CD8-positive, alpha-beta memory T cell (primary cell): ENCODE measurements around the gene TPSD1. TPM values are rescaled to one million over a fixed set of nuclear protein-coding genes. Genes with fewer than 3 reads are reported as not detected.
"Not testable (repeated sequence)": the region's sequence is repeated elsewhere in the genome, so short reads cannot be mapped to it uniquely, and the experiment has no call there.

Experiments used
- CTCF ChIA-PET: fragments of 350-600 bp; sonication (Branson Sonifier 250); formaldehyde crosslinking; loops from one replicate; lab custom pipeline; 2021; ENCODE audit warnings: antibody characterized with exemption; lab: Charles Lee
- POLR2A ChIA-PET: fragments of 350-600 bp; sonication (Branson Sonifier 250); formaldehyde crosslinking; loops from one replicate; lab custom pipeline; 2021; ENCODE audit warnings: antibody characterized with exemption; lab: Charles Lee
- DNase-seq, 5 donors: peaks; one replicate each; pipeline versions ENCODE4 v3.0.0 to v3.0.0-alpha.2; 2020 to 2022; ENCODE audit warnings: mixed read lengths in 1 of 5
- H3K27ac ChIP-seq: one replicate; pipeline ENCODE4 v1.7.0; 2013; ENCODE audit warnings: low read depth, mild to moderate bottlenecking, low read length, moderate library complexity
- H3K27me3 ChIP-seq: 2 replicates; pipeline ENCODE4 v1.7.0; 2013; ENCODE audit warnings: low read length, mild to moderate bottlenecking; ENCODE audit not compliant: insufficient read depth, poor library complexity, severe bottlenecking
- H3K36me3 ChIP-seq: 2 replicates; pipeline ENCODE4 v1.7.0; 2013; ENCODE audit warnings: mild to moderate bottlenecking, low read length, moderate library complexity; ENCODE audit not compliant: insufficient read depth
- H3K4me1 ChIP-seq: 2 replicates; pipeline ENCODE4 v1.7.0; 2013; ENCODE audit warnings: mild to moderate bottlenecking, low read length, moderate library complexity; ENCODE audit not compliant: insufficient read depth
- H3K4me3 ChIP-seq: 2 replicates; pipeline ENCODE4 v1.7.0; 2013; ENCODE audit warnings: mild to moderate bottlenecking, low read length
- H3K9me3 ChIP-seq: 2 replicates; pipeline ENCODE4 v1.7.0; 2013; ENCODE audit warnings: mild to moderate bottlenecking, low read length
- H3K27ac Mint-ChIP-seq, 8 donors: one replicate each; pipeline ENCODE4 v1.8.0; 2020 to 2021; ENCODE audit warnings: mixed read lengths in 8 of 8, mild to moderate bottlenecking in 6 of 8, inconsistent platforms in 3 of 8, moderate library complexity in 3 of 8
- H3K27me3 Mint-ChIP-seq, 2 donors: one replicate each; pipeline ENCODE4 v1.8.0; 2020 to 2021; ENCODE audit warnings: mixed read lengths in 2 of 2, mild to moderate bottlenecking in 1 of 2, moderate library complexity in 1 of 2
- H3K36me3 Mint-ChIP-seq, 3 donors: one replicate each; pipeline ENCODE4 v1.8.0; 2020 to 2021; ENCODE audit warnings: mixed read lengths in 3 of 3, inconsistent platforms in 1 of 3, mild to moderate bottlenecking in 1 of 3
- H3K4me1 Mint-ChIP-seq, 3 donors: one replicate each; pipeline ENCODE4 v1.8.0; 2020 to 2021; ENCODE audit warnings: mixed read lengths in 3 of 3, inconsistent platforms in 1 of 3, mild to moderate bottlenecking in 1 of 3
- H3K4me3 Mint-ChIP-seq, 7 donors: one replicate each; pipeline ENCODE4 v1.8.0; 2020 to 2021; ENCODE audit warnings: mixed read lengths in 7 of 7, mild to moderate bottlenecking in 6 of 7, moderate library complexity in 4 of 7, inconsistent platforms in 2 of 7
- H3K9me3 Mint-ChIP-seq, 5 donors: one replicate each; pipeline ENCODE4 v1.8.0; 2020 to 2022; ENCODE audit warnings: mixed read lengths in 5 of 5, mild to moderate bottlenecking in 3 of 5, moderate library complexity in 2 of 5, inconsistent platforms in 1 of 5
- polyA plus RNA-seq: library from polyadenylated mRNA; unstranded; fragments of 300-500 nt; fragmentation: Illumina TruSeq; gene quantifications from one replicate; pipeline ENCODE4 v1.2.3, GENCODE V29; 2021
- total RNA-seq, 2 experiments: library from RNA; stranded (reverse); gene quantifications; one replicate each; pipeline ENCODE4 v1.2.3, GENCODE V29; 2021

The TPSD1 gene
- total and polyA plus RNA-seq, 3 experiments from 2014 or later: not detected

GRCh38 chr16:1289477-1289866, 33.6 kb downstream of the TPSD1 start:
- no peaks in the 10 kb centered on the region for H3K9me3 ChIP-seq
- no peak overlapping the region for H3K27ac Mint-ChIP-seq
- ChIA-PET POLR2A (no interaction called here), CTCF (no interaction called here)
- H3K4me1 ChIP-seq: no peaks in the 10 kb centered on the region
- H3K4me3 Mint-ChIP-seq: no peak overlapping the region
- H3K36me3 Mint-ChIP-seq: peaks cover 0 to 5% (median 0%) of the 10 kb centered on the region in 3 donors
- peaks cover 32 to 55% of the 10 kb centered on the region in 2 donors for H3K27me3 Mint-ChIP-seq
- H3K4me3 ChIP-seq: no peak overlapping the region
- H3K27me3 ChIP-seq: peaks cover 8% of the 10 kb centered on the region
- H3K27ac ChIP-seq: no peak overlapping the region
- H3K4me1 Mint-ChIP-seq: peaks cover 0 to 3% (median 0%) of the 10 kb centered on the region in 3 donors
- DNase-seq: no peak
- H3K9me3 Mint-ChIP-seq: no peaks in the 10 kb centered on the region
- no peaks in the 10 kb centered on the region for H3K36me3 ChIP-seq

- Mint-ChIP-seq H3K9me3 (no peaks in the 10 kb centered on the region), H3K4me3 (no peak overlapping the region), H3K36me3 (peaks cover 0 to 5% (median 0%) of the 10 kb centered on the region in 3 donors), H3K27me3 (peaks cover 34 to 57% of the 10 kb centered on the region in 2 donors), H3K4me1 (peaks cover 0 to 3% (median 0%) of the 10 kb centered on the region in 3 donors), H3K27ac (no peak overlapping the region)
- no peak for DNase-seq
- Histone ChIP-seq H3K4me3 (no peak overlapping the region), H3K9me3 (no peaks in the 10 kb centered on the region), H3K36me3 (no peaks in the 10 kb centered on the region), H3K4me1 (no peaks in the 10 kb centered on the region), H3K27me3 (peaks cover 8% of the 10 kb centered on the region), H3K27ac (no peak overlapping the region)
- POLR2A ChIA-PET: no interaction called here
- CTCF ChIA-PET: no interaction called here
These were observed 34.2 kb downstream of the TPSD1 start for GRCh38 chr16:1290063-1290501.

- DNase-seq: no peak
- Histone ChIP-seq H3K27me3 (peaks cover 8% of the 10 kb centered on the region), H3K4me3 (no peak overlapping the region), H3K36me3 (no peaks in the 10 kb centered on the region), H3K9me3 (no peaks in the 10 kb centered on the region), H3K4me1 (no peaks in the 10 kb centered on the region), H3K27ac (no peak overlapping the region)
- ChIA-PET CTCF (interaction anchor here (1.0 kb wide), 1 partner anchor 10 kb away, joined by 3 read pairs; no protein-coding TSS in a partner anchor), POLR2A (no interaction called here)
- H3K9me3 Mint-ChIP-seq: no peaks in the 10 kb centered on the region
- H3K27me3 Mint-ChIP-seq: peaks cover 34 to 62% of the 10 kb centered on the region in 2 donors
- peaks cover 0 to 3% (median 0%) of the 10 kb centered on the region in 3 donors for H3K4me1 Mint-ChIP-seq
- H3K27ac Mint-ChIP-seq: no peak overlapping the region
- H3K4me3 Mint-ChIP-seq: peak overlapping the region in 1 of 7 donors; percentile 54
- H3K36me3 Mint-ChIP-seq: peaks cover 0 to 5% (median 0%) of the 10 kb centered on the region in 3 donors
These were observed 35.1 kb downstream of the TPSD1 start for GRCh38 chr16:1290860-1291575.

GRCh38 chr16:1291576-1291974, 35.7 kb downstream of the TPSD1 start:
- H3K4me1 Mint-ChIP-seq: peaks cover 0 to 3% (median 0%) of the 10 kb centered on the region in 3 donors
- H3K27ac ChIP-seq: no peak overlapping the region
- ChIA-PET CTCF (interaction anchor here (1.0 kb wide), 1 partner anchor 9 kb away, joined by 3 read pairs; no protein-coding TSS in a partner anchor), POLR2A (no interaction called here)
- no peak for DNase-seq
- no peaks in the 10 kb centered on the region for H3K9me3 ChIP-seq
- H3K36me3 ChIP-seq: no peaks in the 10 kb centered on the region
- no peaks in the 10 kb centered on the region for H3K9me3 Mint-ChIP-seq
- peaks cover 0 to 5% (median 0%) of the 10 kb centered on the region in 3 donors for H3K36me3 Mint-ChIP-seq
- H3K4me1 ChIP-seq: no peaks in the 10 kb centered on the region
- peak overlapping the region in 1 of 7 donors; percentile 54 for H3K4me3 Mint-ChIP-seq
- peaks cover 8% of the 10 kb centered on the region for H3K27me3 ChIP-seq
- H3K4me3 ChIP-seq: no peak overlapping the region
- H3K27me3 Mint-ChIP-seq: peaks cover 34 to 59% of the 10 kb centered on the region in 2 donors
- no peak overlapping the region for H3K27ac Mint-ChIP-seq

- H3K36me3 Mint-ChIP-seq, H3K4me1 Mint-ChIP-seq, H3K27ac ChIP-seq, H3K27me3 ChIP-seq, H3K4me3 Mint-ChIP-seq, DNase-seq, H3K4me3 ChIP-seq, POLR2A ChIA-PET, H3K4me1 ChIP-seq, H3K36me3 ChIP-seq, H3K27ac Mint-ChIP-seq, H3K9me3 Mint-ChIP-seq, H3K9me3 ChIP-seq: not testable (repeated sequence)
- CTCF ChIA-PET: interaction anchor here (1.4 kb wide), 1 partner anchor 70 kb away, joined by 3 read pairs; no protein-coding TSS in a partner anchor
- peaks cover 37 to 64% of the 10 kb centered on the region in 2 donors for H3K27me3 Mint-ChIP-seq
These were observed 36.3 kb downstream of the TPSD1 start for GRCh38 chr16:1292208-1292607.

GRCh38 chr16:1292808-1293207, 36.9 kb downstream of the TPSD1 start:
- H3K9me3 Mint-ChIP-seq, H3K27ac ChIP-seq, H3K36me3 Mint-ChIP-seq, H3K4me3 ChIP-seq, H3K27ac Mint-ChIP-seq, H3K4me1 Mint-ChIP-seq, H3K9me3 ChIP-seq, DNase-seq, H3K27me3 ChIP-seq, H3K36me3 ChIP-seq, H3K4me1 ChIP-seq, POLR2A ChIA-PET: not testable (repeated sequence)
- H3K4me3 Mint-ChIP-seq: peak overlapping the region in 1 of 7 donors; percentile 56
- H3K27me3 Mint-ChIP-seq: peaks cover 33 to 63% of the 10 kb centered on the region in 2 donors
- CTCF ChIA-PET: interaction anchor here (1.4 kb wide), 1 partner anchor 70 kb away, joined by 3 read pairs; no protein-coding TSS in a partner anchor

GRCh38 chr16:1293921-1294656, 38.2 kb downstream of the TPSD1 start:
- Mint-ChIP-seq H3K27me3 (peaks cover 37 to 65% of the 10 kb centered on the region in 2 donors), H3K27ac (peak overlapping the region in 1 of 8 donors; percentile 15), H3K36me3 (peaks cover 0 to 5% (median 0%) of the 10 kb centered on the region in 3 donors), H3K4me1 (peaks cover 0 to 3% (median 0%) of the 10 kb centered on the region in 3 donors), H3K9me3 (no peaks in the 10 kb centered on the region), H3K4me3 (no peak overlapping the region)
- POLR2A ChIA-PET: no interaction called here
- Histone ChIP-seq H3K27me3 (peaks cover 5% of the 10 kb centered on the region), H3K4me3 (no peak overlapping the region), H3K4me1 (no peaks in the 10 kb centered on the region), H3K36me3 (no peaks in the 10 kb centered on the region), H3K9me3 (no peaks in the 10 kb centered on the region), H3K27ac (no peak overlapping the region)
- CTCF ChIA-PET: interaction anchor here (1.1 kb wide), 1 partner anchor 234 kb away, joined by 3 read pairs; no protein-coding TSS in a partner anchor
- no peak for DNase-seq
